HepG2 (cell line): ENCODE measurements around the gene ATP8A1. TPM values are rescaled to one million over a fixed set of nuclear protein-coding genes. Genes with fewer than 3 reads are reported as not detected.

ENCODE experiments used
- ATAC-seq: fragments of 200-7000 bp; cut with Tn5 transposase; 3 replicates; pipeline ENCODE4 v1.9.1; 2020; ENCODE audit warnings: mild to moderate bottlenecking, moderate library complexity
- BruUV-seq: library from RNA; stranded (reverse); fragments of 400-500 nt; replicated peaks from 2 replicates; lab custom pipeline; 2021; lab: Mats Ljungman, UMichigan
- CTCF ChIA-PET: fragments of 300-600 bp; formaldehyde crosslinking; extraction: SDS; loops from one replicate; lab custom pipeline; 2021; ENCODE audit warnings: low total read pairs, inconsistent platforms, low intra/inter-chr PET ratio; lab: Yijun Ruan, JAX
- POLR2A ChIA-PET: fragments of 350-600 bp; sonication (Branson Sonifier 250); formaldehyde crosslinking; loops from one replicate; lab custom pipeline; 2020; ENCODE audit warnings: antibody characterized with exemption, inconsistent platforms; lab: Yijun Ruan, JAX
- DNase-seq: peaks from one replicate; pipeline ENCODE4 v3.0.0-alpha.2; 2015; ENCODE audit warnings: low spot score
- FAIRE-seq: peaks from 3 replicates; lab custom pipeline; 2011; peaks lifted over from hg19 to GRCh38; lab: Jason Lieb, UNC
- H2AFZ ChIP-seq: one replicate; pipeline ENCODE4 v1.6.1; 2011; ENCODE audit warnings: low read length, inconsistent platforms
- H3K27ac ChIP-seq: fragments of 300-600 bp; 3 replicates; pipeline ENCODE4 v1.8.0; 2011; ENCODE audit warnings: mixed run types, mild to moderate bottlenecking, mixed read lengths, low read length, inconsistent platforms; ENCODE audit not compliant: insufficient read depth; ENCODE audit errors: extremely low read length
- H3K27me3 ChIP-seq, 2 experiments: fragments of 200-600 bp in 1 of 2; 2 replicates in 1 of 2; 3 replicates in 1 of 2; pipeline versions ENCODE4 v1.6.0 to v1.8.0; 2011; ENCODE audit warnings: low read length in 2 of 2, mild to moderate bottlenecking in 2 of 2, moderate library complexity in 2 of 2, inconsistent platforms in 1 of 2; ENCODE audit not compliant: insufficient read depth in 2 of 2, control insufficient read depth in 1 of 2
- H3K36me3 ChIP-seq, 2 experiments: fragments of 200-600 bp in 1 of 2; replicated peaks in 1 of 2; 2 replicates in 1 of 2; 3 replicates in 1 of 2; pipeline versions ENCODE4 v1.5.1 to v1.8.0; 2011; ENCODE audit warnings: low read length in 2 of 2, inconsistent platforms in 1 of 2; ENCODE audit not compliant: insufficient read depth in 2 of 2, control insufficient read depth in 1 of 2
- H3K4me1 ChIP-seq: 2 replicates; pipeline ENCODE4 v1.5.1; 2012; ENCODE audit warnings: low read length, inconsistent platforms; ENCODE audit not compliant: insufficient read depth
- H3K4me2 ChIP-seq: 2 replicates; pipeline ENCODE4 v1.6.0; 2011; ENCODE audit warnings: low read depth, low read length, inconsistent platforms
- H3K4me3 ChIP-seq, 3 experiments: fragments of 200-600 bp in 1 of 3; sonication (generic), shearing (Covaris generic) in 1 of 3; replicated peaks in 1 of 3; 2 replicates each; pipeline ENCODE4 v1.5.1; 2011 to 2016; ENCODE audit warnings: low read length in 3 of 3, inconsistent platforms in 2 of 3, low read depth in 2 of 3, mild to moderate bottlenecking in 2 of 3, control low read depth in 1 of 3, mixed read lengths in 1 of 3; ENCODE audit not compliant: insufficient read depth in 1 of 3
- H3K79me2 ChIP-seq: one replicate; pipeline ENCODE4 v1.6.1; 2011; ENCODE audit warnings: low read length, inconsistent platforms; ENCODE audit not compliant: insufficient read depth
- H3K9ac ChIP-seq: 2 replicates; pipeline ENCODE4 v1.6.0; 2011; ENCODE audit warnings: mild to moderate bottlenecking, low read depth, low read length, inconsistent platforms; ENCODE audit not compliant: insufficient read depth
- H3K9me3 ChIP-seq: 2 replicates; pipeline ENCODE4 v1.5.1; 2012; ENCODE audit warnings: mild to moderate bottlenecking, low read length
- H4K20me1 ChIP-seq: 2 replicates; pipeline ENCODE4 v1.6.0; 2011; ENCODE audit warnings: inconsistent platforms, mild to moderate bottlenecking, low read length, moderate library complexity; ENCODE audit not compliant: insufficient read depth
- ELF3 ChIP-seq: IDR thresholded peaks from 2 replicates; pipeline ENCODE4 v1.6.1; 2016; ENCODE audit warnings: missing genetic modification reagents, missing compliant biosample characterization
- STAG1 ChIP-seq: sonication (generic); formaldehyde crosslinking; IDR thresholded peaks from 2 replicates; pipeline ENCODE4 v1.4.0; 2020; ENCODE audit warnings: missing genetic modification reagents
- ZNF260 ChIP-seq: sonication (generic); formaldehyde crosslinking; IDR thresholded peaks from 2 replicates; pipeline ENCODE4 v1.4.0; 2020; ENCODE audit warnings: missing genetic modification reagents, low read depth, mild to moderate bottlenecking, borderline replicate concordance
- WGBS: methylation state at CpG from one replicate; pipeline ENCODE4 v1.1.6; 2017; ENCODE audit warnings: low lambda C conversion rate; 5-methylcytosine and 5-hydroxymethylcytosine counted together
- in situ Hi-C: cut with HindIII; loops from 2 replicates; pipeline ENCODE4 v1.10.0; 2017; ENCODE audit warnings: low pct_unique_long_range_greater_than_20kb; ENCODE audit not compliant: extremely low pct_ligation_motif_present
- intact Hi-C: fragments of 100-400 bp; cut with micrococcal nuclease; formaldehyde crosslinking; loops from one replicate; pipeline ENCODE4 v1.10.0; 2022; ENCODE audit not compliant: unreplicated experiment
- polyA plus RNA-seq, 8 experiments: library from polyadenylated mRNA; depleted of rRNA in 3 of 8; stranded (reverse) in 7 of 8; unstranded in 1 of 8; fragments of >200 nt; fragmentation: Illumina TruSeq in 4 of 8; extraction: Trizol in 4 of 8; gene quantifications; 2 replicates each; pipeline versions ENCODE4 v1.2.1 to v1.2.3, GENCODE V29; 2011 to 2016; ENCODE audit warnings: low read depth in 4 of 8, missing spikeins in 1 of 8, mixed read lengths in 1 of 8; ENCODE audit not compliant: insufficient read depth in 1 of 8
- total RNA-seq, 5 experiments: library from RNA; depleted of rRNA; stranded (reverse); fragments of >200 nt; fragmentation: Illumina TruSeq; extraction: Trizol; gene quantifications; 2 replicates each; pipeline ENCODE4 v1.2.3, GENCODE V29; 2016; ENCODE audit warnings: low read depth in 1 of 5
- TF ChIP-seq, protein P1 (sequence below): sonication (generic); formaldehyde crosslinking; conservative IDR thresholded peaks from 2 replicates; pipeline ENCODE4 v1.8.1; 2023; ENCODE audit warnings: missing genetic modification reagents
- TF ChIP-seq, protein P2 (sequence below): sonication (generic); formaldehyde crosslinking; IDR thresholded peaks from 2 replicates; pipeline ENCODE4 v1.5.0; 2020; ENCODE audit warnings: mild to moderate bottlenecking, missing genetic modification reagents, moderate library complexity

The ATP8A1 gene
- total and polyA plus RNA-seq, 2 of the 13 experiments (the other 11 are each of a cell fraction or from before 2014, with no cell fraction given) = 1.7 to 6.2 TPM

DNA sequence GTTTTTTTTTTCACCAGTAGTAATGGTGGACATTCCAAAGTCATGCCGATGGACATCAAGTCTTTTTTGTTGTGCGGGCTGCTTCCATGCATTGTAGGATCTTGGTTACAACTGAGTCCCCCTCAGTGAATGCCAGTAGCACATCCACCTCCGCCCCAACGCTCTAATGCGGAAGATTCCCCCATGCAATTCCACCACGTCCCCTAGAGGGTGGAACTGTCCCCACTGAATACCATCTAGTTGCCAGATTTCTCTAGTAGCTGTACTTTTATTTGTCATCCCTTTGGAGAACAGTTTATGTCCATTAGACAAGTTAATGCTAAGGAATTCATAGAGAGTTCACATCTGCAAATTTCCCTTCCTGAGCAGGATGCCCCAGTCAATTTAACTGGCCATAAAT, 252.9 kb downstream of the ATP8A1 start:
- in situ Hi-C loops = no loop called here
- H3K9ac ChIP-seq = no peak overlapping the region
- WGBS = 23% methylated on average over 6 of the region's 6 CpGs
- DNase-seq (no peak), ATAC-seq (peak; percentile 69), FAIRE-seq (no peak)
- no peaks in the 10 kb centered on the region for H3K79me2 ChIP-seq
- intact Hi-C loops = no loop called here
- no peaks in the 10 kb centered on the region for H4K20me1 ChIP-seq
- H3K4me1 ChIP-seq = no peaks in the 10 kb centered on the region
- no peak overlapping the region for H3K4me2 ChIP-seq
- no TSS peak for BruUV-seq
- H3K4me3 ChIP-seq = no peak overlapping the region
- H3K36me3 ChIP-seq = no peaks in the 10 kb centered on the region
- ChIA-PET CTCF (no interaction called here), POLR2A (no interaction called here)
- H3K27me3 ChIP-seq = peaks cover 0 to 21% of the 10 kb centered on the region in 2 experiments; a peak in 3 of 5 replicates
- no peak overlapping the region for H2AFZ ChIP-seq
- TF ChIP-seq ELF3 (CRISPR knock-in tag) (no peak), STAG1 (0 out of 2 replicates have a peak, but pooled peaks have one; percentile 2)
- no peaks in the 10 kb centered on the region for H3K9me3 ChIP-seq
- no peak overlapping the region for H3K27ac ChIP-seq

DNA sequence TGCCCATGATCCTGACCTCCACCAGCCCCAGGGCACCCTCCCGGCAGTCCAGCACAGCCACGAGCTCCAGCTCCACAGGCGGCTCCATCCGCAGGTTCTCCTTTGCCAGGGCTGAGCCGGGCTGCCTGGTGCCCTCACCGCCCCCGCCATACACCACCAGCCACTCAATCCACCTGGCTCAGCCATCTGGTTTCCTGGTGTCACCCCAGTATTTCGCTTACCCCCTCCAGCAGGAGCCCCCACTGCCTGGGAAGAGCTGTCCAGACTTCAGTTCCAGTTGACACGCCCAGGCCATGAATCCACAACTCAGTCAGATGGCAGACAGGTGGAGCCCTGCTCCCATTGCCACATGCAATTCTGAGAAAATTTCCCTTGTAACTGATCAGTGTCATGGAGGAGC, 255.7 kb downstream of the ATP8A1 start:
- no TSS peak for BruUV-seq
- Histone ChIP-seq H3K36me3 (no peaks in the 10 kb centered on the region), H3K9ac (no peak overlapping the region), H3K9me3 (no peaks in the 10 kb centered on the region), H4K20me1 (no peaks in the 10 kb centered on the region), H3K4me2 (no peak overlapping the region), H3K79me2 (no peaks in the 10 kb centered on the region), H3K27me3 (peaks cover 2 to 47% of the 10 kb centered on the region in 2 experiments), H2AFZ (no peak overlapping the region), H3K27ac (no peak overlapping the region), H3K4me1 (no peaks in the 10 kb centered on the region), H3K4me3 (no peak overlapping the region)
- intact Hi-C loops = no loop called here
- ATAC-seq = peak; percentile 75
- in situ Hi-C loops = no loop called here
- WGBS = no CpG with 5 or more reads among the region's 9 CpGs
- DNase-seq = no peak
- ChIA-PET CTCF (no interaction called here), POLR2A (no interaction called here)
- TF ChIP-seq, protein P1, sequence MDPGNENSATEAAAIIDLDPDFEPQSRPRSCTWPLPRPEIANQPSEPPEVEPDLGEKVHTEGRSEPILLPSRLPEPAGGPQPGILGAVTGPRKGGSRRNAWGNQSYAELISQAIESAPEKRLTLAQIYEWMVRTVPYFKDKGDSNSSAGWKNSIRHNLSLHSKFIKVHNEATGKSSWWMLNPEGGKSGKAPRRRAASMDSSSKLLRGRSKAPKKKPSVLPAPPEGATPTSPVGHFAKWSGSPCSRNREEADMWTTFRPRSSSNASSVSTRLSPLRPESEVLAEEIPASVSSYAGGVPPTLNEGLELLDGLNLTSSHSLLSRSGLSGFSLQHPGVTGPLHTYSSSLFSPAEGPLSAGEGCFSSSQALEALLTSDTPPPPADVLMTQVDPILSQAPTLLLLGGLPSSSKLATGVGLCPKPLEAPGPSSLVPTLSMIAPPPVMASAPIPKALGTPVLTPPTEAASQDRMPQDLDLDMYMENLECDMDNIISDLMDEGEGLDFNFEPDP = no peak
- TF ChIP-seq, protein P2, sequence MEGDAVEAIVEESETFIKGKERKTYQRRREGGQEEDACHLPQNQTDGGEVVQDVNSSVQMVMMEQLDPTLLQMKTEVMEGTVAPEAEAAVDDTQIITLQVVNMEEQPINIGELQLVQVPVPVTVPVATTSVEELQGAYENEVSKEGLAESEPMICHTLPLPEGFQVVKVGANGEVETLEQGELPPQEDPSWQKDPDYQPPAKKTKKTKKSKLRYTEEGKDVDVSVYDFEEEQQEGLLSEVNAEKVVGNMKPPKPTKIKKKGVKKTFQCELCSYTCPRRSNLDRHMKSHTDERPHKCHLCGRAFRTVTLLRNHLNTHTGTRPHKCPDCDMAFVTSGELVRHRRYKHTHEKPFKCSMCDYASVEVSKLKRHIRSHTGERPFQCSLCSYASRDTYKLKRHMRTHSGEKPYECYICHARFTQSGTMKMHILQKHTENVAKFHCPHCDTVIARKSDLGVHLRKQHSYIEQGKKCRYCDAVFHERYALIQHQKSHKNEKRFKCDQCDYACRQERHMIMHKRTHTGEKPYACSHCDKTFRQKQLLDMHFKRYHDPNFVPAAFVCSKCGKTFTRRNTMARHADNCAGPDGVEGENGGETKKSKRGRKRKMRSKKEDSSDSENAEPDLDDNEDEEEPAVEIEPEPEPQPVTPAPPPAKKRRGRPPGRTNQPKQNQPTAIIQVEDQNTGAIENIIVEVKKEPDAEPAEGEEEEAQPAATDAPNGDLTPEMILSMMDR (CRISPR knock-in tag) = peak; percentile 49
- TF ChIP-seq ZNF260 (CRISPR knock-in tag) (no peak), STAG1 (peak; percentile 55)
- FAIRE-seq = no peak
